Right lobe of liver (tissue), 6 donors: ENCODE measurements around the gene NPAS2. TPM values are rescaled to one million over a fixed set of nuclear protein-coding genes. Genes with fewer than 3 reads are reported as not detected.

Experiments used
- ATAC-seq, 4 donors: fragments of 200-7000 bp; cut with Tn5 transposase; one replicate each; pipeline ENCODE4 v1.9.1; 2020; ENCODE audit warnings: mild to moderate bottlenecking in 4 of 4, moderate library complexity in 4 of 4
- DNase-seq, 3 donors: peaks; one replicate each; pipeline ENCODE4 v3.0.0-alpha.2; 2020
- H3K27ac ChIP-seq, 3 donors: fragments of 200-600 bp; one replicate each; pipeline ENCODE4 v1.8.0; 2022
- H3K27me3 ChIP-seq, 2 donors: fragments of 200-600 bp; one replicate each; pipeline ENCODE4 v1.8.0; 2022
- H3K36me3 ChIP-seq, 4 donors: fragments of 200-600 bp; sonication (generic) in 1 of 4; one replicate each; pipeline versions ENCODE4 v1.5.1 to v1.8.0; 2017 to 2022; ENCODE audit warnings: control low read depth in 1 of 4
- H3K4me1 ChIP-seq, 4 donors: fragments of 200-600 bp; sonication (generic) in 1 of 4; one replicate each; pipeline versions ENCODE4 v1.5.1 to v1.8.0; 2017 to 2022; ENCODE audit warnings: control low read depth in 1 of 4
- H3K4me3 ChIP-seq, 3 donors: fragments of 200-600 bp; one replicate each; pipeline ENCODE4 v1.8.0; 2022
- H3K9me3 ChIP-seq, 4 donors: fragments of 200-600 bp; sonication (generic) in 1 of 4; one replicate each; pipeline versions ENCODE4 v1.5.1 to v1.8.0; 2017 to 2022; ENCODE audit warnings: control low read depth in 1 of 4
- POLR2A ChIP-seq: fragments of 450-650 bp; IDR thresholded peaks from one replicate; pipeline ENCODE4 v1.6.1; 2017; ENCODE audit warnings: antibody characterized with exemption, mild to moderate bottlenecking
- WGBS: methylation state at CpG from one replicate; pipeline ENCODE4 v1.1.6; 2018; ENCODE audit warnings: low coverage, low lambda C conversion rate; ENCODE audit not compliant: insufficient coverage; ENCODE audit errors: missing lambda C conversion rate; 5-methylcytosine and 5-hydroxymethylcytosine counted together
- intact Hi-C, 2 donors: fragments of 100-400 bp; cut with DNase I; formaldehyde crosslinking; loops; one replicate each; pipeline versions ENCODE4 v1.11.2 to v1.14.1; 2022
- total RNA-seq, 6 experiments: library from RNA; depleted of rRNA in 2 of 6; stranded (reverse); fragments of >200 nt in 2 of 6; fragmentation: NEBNext Ultra II Directional in 3 of 6; extraction: Animal tissue kit (Norgen Biotek cat#: 25700) in 3 of 6; gene quantifications; one replicate each; pipeline versions ENCODE4 v1.1.0 to v1.2.4, GENCODE V29; 2016 to 2023
- TF ChIP-seq, protein P1 (sequence below), 4 donors: fragments of 200-600 bp in 3 of 4; fragments of 450-650 bp in 1 of 4; IDR thresholded peaks; one replicate each; pipeline versions ENCODE4 v1.5.1 to v1.8.0; 2016 to 2022; ENCODE audit warnings: antibody characterized with exemption in 4 of 4, mild to moderate bottlenecking in 2 of 4
- donor health status: DM: no; HTN: yes; CAD: no.
- donor health status: DM: no; HTN: no; CAD: no.
- donor health status: DM: no; HTN: no; CAD: no.
- donor health status: DM: no; HTN: yes; CAD: no.
- donor health status: DM: no; HTN: yes; CAD: no.

The NPAS2 gene
- total RNA-seq, 6 experiments from 2014 or later = 8.8 to 33.3 (median 24.5) TPM

- Histone ChIP-seq H3K4me1 (peaks cover 0 to 28% (median 11%) of the 10 kb centered on the region in 4 donors), H3K27ac (peak overlapping the region in 1 of 3 donors; percentile 51), H3K36me3 (no peaks in the 10 kb centered on the region), H3K27me3 (no peaks in the 10 kb centered on the region), H3K9me3 (no peaks in the 10 kb centered on the region), H3K4me3 (no peak overlapping the region)
- TF ChIP-seq, protein P1, sequence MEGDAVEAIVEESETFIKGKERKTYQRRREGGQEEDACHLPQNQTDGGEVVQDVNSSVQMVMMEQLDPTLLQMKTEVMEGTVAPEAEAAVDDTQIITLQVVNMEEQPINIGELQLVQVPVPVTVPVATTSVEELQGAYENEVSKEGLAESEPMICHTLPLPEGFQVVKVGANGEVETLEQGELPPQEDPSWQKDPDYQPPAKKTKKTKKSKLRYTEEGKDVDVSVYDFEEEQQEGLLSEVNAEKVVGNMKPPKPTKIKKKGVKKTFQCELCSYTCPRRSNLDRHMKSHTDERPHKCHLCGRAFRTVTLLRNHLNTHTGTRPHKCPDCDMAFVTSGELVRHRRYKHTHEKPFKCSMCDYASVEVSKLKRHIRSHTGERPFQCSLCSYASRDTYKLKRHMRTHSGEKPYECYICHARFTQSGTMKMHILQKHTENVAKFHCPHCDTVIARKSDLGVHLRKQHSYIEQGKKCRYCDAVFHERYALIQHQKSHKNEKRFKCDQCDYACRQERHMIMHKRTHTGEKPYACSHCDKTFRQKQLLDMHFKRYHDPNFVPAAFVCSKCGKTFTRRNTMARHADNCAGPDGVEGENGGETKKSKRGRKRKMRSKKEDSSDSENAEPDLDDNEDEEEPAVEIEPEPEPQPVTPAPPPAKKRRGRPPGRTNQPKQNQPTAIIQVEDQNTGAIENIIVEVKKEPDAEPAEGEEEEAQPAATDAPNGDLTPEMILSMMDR (IDR thresholded peaks at IDR 0.05) = no peak
- no peak for TF ChIP-seq POLR2A
- DNase-seq = no peak
- no peak for ATAC-seq
- WGBS = 59% methylated on average over 5 of the region's 5 CpGs
- intact Hi-C loops = no loop called here
These were observed 57.6 kb downstream of the NPAS2 start for GRCh38 chr2:100877555-100877954.

- intact Hi-C loops = no loop called here
- TF ChIP-seq, protein P1 (IDR thresholded peaks at IDR 0.05) = no peak
- TF ChIP-seq POLR2A = no peak
- Histone ChIP-seq H3K27me3 (no peaks in the 10 kb centered on the region), H3K9me3 (no peaks in the 10 kb centered on the region), H3K27ac (peak overlapping the region in 1 of 3 donors; percentile 51), H3K4me1 (peaks cover 0 to 34% (median 14%) of the 10 kb centered on the region in 4 donors), H3K36me3 (no peaks in the 10 kb centered on the region), H3K4me3 (no peak overlapping the region)
- ATAC-seq (peak; percentile 38 to 64 (median 52)), DNase-seq (peak; percentile 37 to 62 (median 58))
- 38% methylated on average over 15 of the region's 16 CpGs for WGBS
These were observed 58.3 kb downstream of the NPAS2 start for GRCh38 chr2:100878000-100878791.

GRCh38 chr2:100879296-100879695, 59.4 kb downstream of the NPAS2 start:
- ATAC-seq (no peak), DNase-seq (no peak)
- Histone ChIP-seq H3K9me3 (no peaks in the 10 kb centered on the region), H3K4me3 (no peak overlapping the region), H3K4me1 (peaks cover 0 to 45% (median 18%) of the 10 kb centered on the region in 4 donors), H3K36me3 (no peaks in the 10 kb centered on the region), H3K27ac (no peak overlapping the region), H3K27me3 (no peaks in the 10 kb centered on the region)
- TF ChIP-seq, protein P1 (IDR thresholded peaks at IDR 0.05) = no peak
- TF ChIP-seq POLR2A = no peak
- intact Hi-C loops = no loop called here
- WGBS = 85% methylated on average over 3 of the region's 3 CpGs

DNA sequence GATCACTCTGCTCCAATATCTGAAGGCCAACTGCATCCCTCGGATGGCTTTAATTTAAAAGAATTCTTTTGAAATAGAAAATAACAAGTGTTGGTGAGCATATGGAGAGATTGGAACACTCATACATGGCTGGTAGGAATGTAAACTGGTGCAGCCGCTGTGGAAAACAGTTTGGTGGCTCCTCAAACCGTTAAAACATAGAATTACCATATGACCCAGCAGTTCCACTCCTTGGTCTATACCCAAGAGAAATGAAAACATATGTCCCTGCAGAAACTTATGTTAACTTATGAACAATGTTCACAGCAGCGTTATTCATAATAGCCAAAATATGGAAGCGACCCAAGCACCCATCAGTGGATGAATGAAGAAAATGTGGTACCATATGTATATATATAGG, 60.1 kb downstream of the NPAS2 start:
- H3K27me3 ChIP-seq = no peaks in the 10 kb centered on the region
- peaks cover 0 to 46% (median 18%) of the 10 kb centered on the region in 4 donors for H3K4me1 ChIP-seq
- DNase-seq (no peak), ATAC-seq (no peak)
- H3K27ac ChIP-seq = no peak overlapping the region
- H3K36me3 ChIP-seq = no peaks in the 10 kb centered on the region
- TF ChIP-seq, protein P1 (IDR thresholded peaks at IDR 0.05) = no peak
- TF ChIP-seq POLR2A = no peak
- WGBS = 94% methylated on average over 5 of the region's 5 CpGs
- no peaks in the 10 kb centered on the region for H3K9me3 ChIP-seq
- H3K4me3 ChIP-seq = no peak overlapping the region
- intact Hi-C loops = loop anchor here in 1 of 2 donors (10.0 kb wide), 1 partner anchor 55 kb away; the partner anchor contains the start of gene NPAS2
